CD14-positive monocyte (primary cell): ENCODE measurements around the gene SF3B4. TPM values are rescaled to one million over a fixed set of nuclear protein-coding genes. Genes with fewer than 3 reads are reported as not detected.
"Not testable (repeated sequence)": the region's sequence is repeated elsewhere in the genome, so short reads cannot be mapped to it uniquely, and the experiment has no call there.

ENCODE experiments used
- DNase-seq, 3 donors: peaks; one replicate each; pipeline ENCODE4 v3.0.0-alpha.2; 2011 to 2022
- H2AFZ ChIP-seq: 2 replicates; pipeline ENCODE4 v1.6.0; 2012; ENCODE audit warnings: mild to moderate bottlenecking, low read depth, low read length, inconsistent platforms; ENCODE audit not compliant: insufficient read depth, poor library complexity, severe bottlenecking
- H3K27ac ChIP-seq, 2 donors: 1 replicate in 1 of 2; 2 replicates in 1 of 2; pipeline ENCODE4 v1.5.1; 2012 to 2013; ENCODE audit warnings: low read length in 2 of 2, control low read depth in 1 of 2, inconsistent platforms in 1 of 2, low read depth in 1 of 2, mild to moderate bottlenecking in 1 of 2
- H3K27me3 ChIP-seq, 2 donors: one replicate each; pipeline versions ENCODE4 v1.6.0 to v1.6.1; 2011 to 2013; ENCODE audit warnings: low read length in 2 of 2; ENCODE audit not compliant: control insufficient read depth in 2 of 2, insufficient read depth in 2 of 2
- H3K36me3 ChIP-seq, 2 donors: replicated peaks in 1 of 2; 1 replicate in 1 of 2; 2 replicates in 1 of 2; pipeline versions ENCODE4 v1.5.1 to v1.6.1; 2012 to 2013; ENCODE audit warnings: low read length in 2 of 2, control low read depth in 1 of 2, inconsistent platforms in 1 of 2, mild to moderate bottlenecking in 1 of 2; ENCODE audit not compliant: insufficient read depth in 2 of 2, control insufficient read depth in 1 of 2
- H3K4me1 ChIP-seq, 2 donors: 1 replicate in 1 of 2; 2 replicates in 1 of 2; pipeline versions ENCODE4 v1.5.1 to v1.6.1; 2012 to 2013; ENCODE audit warnings: low read length in 2 of 2, control low read depth in 1 of 2, inconsistent platforms in 1 of 2, mild to moderate bottlenecking in 1 of 2, moderate library complexity in 1 of 2; ENCODE audit not compliant: insufficient read depth in 2 of 2, control insufficient read depth in 1 of 2
- H3K4me2 ChIP-seq: replicated peaks from 2 replicates; pipeline ENCODE3; 2012; ENCODE audit warnings: low read length, moderate library complexity, mild to moderate bottlenecking; ENCODE audit not compliant: poor library complexity, severe bottlenecking; ENCODE audit errors: extremely low read depth
- H3K4me3 ChIP-seq, 3 experiments: fragments of 200-600 bp in 1 of 3; sonication (generic) in 1 of 3; replicated peaks in 1 of 3; 1 replicate in 2 of 3; 2 replicates in 1 of 3; pipeline ENCODE4 v1.5.1; 2011 to 2013; ENCODE audit warnings: low read length in 3 of 3, mild to moderate bottlenecking in 3 of 3, control low read depth in 2 of 3, low read depth in 2 of 3, inconsistent platforms in 1 of 3, moderate library complexity in 1 of 3
- H3K79me2 ChIP-seq: 2 replicates; pipeline ENCODE4 v1.6.0; 2012; ENCODE audit warnings: mild to moderate bottlenecking, control low read depth, inconsistent platforms, low read length, moderate library complexity; ENCODE audit not compliant: insufficient read depth
- H3K9ac ChIP-seq: 2 replicates; pipeline ENCODE4 v1.6.0; 2017; ENCODE audit warnings: low read length, mild to moderate bottlenecking; ENCODE audit not compliant: insufficient read depth, poor library complexity, severe bottlenecking
- H3K9me3 ChIP-seq, 2 donors: replicated peaks in 1 of 2; 1 replicate in 1 of 2; 2 replicates in 1 of 2; pipeline versions ENCODE4 v1.5.1 to v1.6.1; 2012 to 2013; ENCODE audit warnings: low read length in 2 of 2, control low read depth in 1 of 2; ENCODE audit not compliant: control insufficient read depth in 1 of 2, insufficient read depth in 1 of 2
- H4K20me1 ChIP-seq: 2 replicates; pipeline ENCODE4 v1.6.0; 2012; ENCODE audit warnings: mild to moderate bottlenecking, low read length, control low read depth, moderate library complexity; ENCODE audit not compliant: insufficient read depth
- H3K27ac Mint-ChIP-seq, 7 donors: one replicate each; pipeline ENCODE4 v1.8.0; 2020; ENCODE audit warnings: mild to moderate bottlenecking in 7 of 7, mixed read lengths in 7 of 7, moderate library complexity in 6 of 7, inconsistent platforms in 2 of 7
- H3K27me3 Mint-ChIP-seq, 3 donors: one replicate each; pipeline ENCODE4 v1.8.0; 2021 to 2022; ENCODE audit warnings: low read depth in 3 of 3, mild to moderate bottlenecking in 3 of 3, mixed read lengths in 3 of 3, moderate library complexity in 3 of 3, inconsistent platforms in 1 of 3
- H3K36me3 Mint-ChIP-seq, 2 donors: one replicate each; pipeline ENCODE4 v1.8.0; 2020; ENCODE audit warnings: mixed read lengths in 2 of 2, inconsistent platforms in 1 of 2, mild to moderate bottlenecking in 1 of 2
- H3K4me1 Mint-ChIP-seq: one replicate; pipeline ENCODE4 v1.8.0; 2020; ENCODE audit warnings: mild to moderate bottlenecking, mixed read lengths
- H3K4me3 Mint-ChIP-seq, 2 donors: one replicate each; pipeline ENCODE4 v1.8.0; 2020; ENCODE audit warnings: mild to moderate bottlenecking in 2 of 2, mixed read lengths in 2 of 2, moderate library complexity in 1 of 2
- H3K9me3 Mint-ChIP-seq, 7 donors: one replicate each; pipeline ENCODE4 v1.8.0; 2020 to 2022; ENCODE audit warnings: mixed read lengths in 7 of 7, mild to moderate bottlenecking in 6 of 7, moderate library complexity in 6 of 7, inconsistent platforms in 2 of 7
- CTCF ChIP-seq: fragments of 200-600 bp; IDR thresholded peaks from one replicate; pipeline ENCODE4 v1.8.0; 2022; ENCODE audit warnings: antibody characterized with exemption, mild to moderate bottlenecking
- WGBS: methylation state at CpG from one replicate; pipeline ENCODE4 v1.1.5; 2013; ENCODE audit warnings: missing lambda C conversion rate; ENCODE audit not compliant: insufficient coverage; 5-methylcytosine and 5-hydroxymethylcytosine counted together
- intact Hi-C, 2 donors: fragments of 100-400 bp; cut with micrococcal nuclease; formaldehyde crosslinking; loops; one replicate each; pipeline versions ENCODE4 v1.15.0 to v1.15.1; 2023
- polyA plus RNA-seq, 3 donors: library from polyadenylated mRNA; depleted of rRNA in 1 of 3; unstranded in 2 of 3; stranded (reverse) in 1 of 3; fragments of 300-500 nt in 2 of 3; fragments of >200 nt in 1 of 3; fragmentation: Illumina TruSeq in 2 of 3; gene quantifications; 1 replicate in 2 of 3; 2 replicates in 1 of 3; pipeline ENCODE4 v1.2.3, GENCODE V29; 2012 to 2021

Gene SF3B4
- polyA plus RNA-seq, 3 donors: 52.2 to 78.6 (median 64.6) TPM

GRCh38 chr1:149962736-149963135 lies 35.1 kb upstream of the SF3B4 start:
- peaks cover 0 to 2% of the 10 kb centered on the region in 2 donors for H3K36me3 Mint-ChIP-seq
- no peak for DNase-seq
- H4K20me1 ChIP-seq: no peaks in the 10 kb centered on the region
- no peaks in the 10 kb centered on the region for H3K79me2 ChIP-seq
- H3K27me3 Mint-ChIP-seq: peaks cover 38 to 64% (median 62%) of the 10 kb centered on the region in 3 donors
- peak overlapping the region in 1 of 2 donors; percentile 27 for H3K4me3 Mint-ChIP-seq
- no peak overlapping the region for H3K27ac ChIP-seq
- intact Hi-C loops: loop anchor here in 1 of 2 donors (10.0 kb wide), 1 partner anchor 202 kb away; no protein-coding TSS in a partner anchor
- no peak overlapping the region for H3K4me2 ChIP-seq
- peaks cover 0 to 6% (median 4%) of the 10 kb centered on the region in 7 donors for H3K9me3 Mint-ChIP-seq
- no peaks in the 10 kb centered on the region for H3K36me3 ChIP-seq
- 100% methylated on average over 1 of the region's 2 CpGs for WGBS
- no peak overlapping the region for H2AFZ ChIP-seq
- H3K27me3 ChIP-seq: peaks cover 44 to 67% of the 10 kb centered on the region in 2 donors
- H3K27ac Mint-ChIP-seq: peak overlapping the region in 2 of 7 donors; percentile 17 to 55
- H3K4me1 Mint-ChIP-seq: peaks cover 13% of the 10 kb centered on the region
- no peak for TF ChIP-seq CTCF
- H3K4me3 ChIP-seq: no peak overlapping the region
- H3K9me3 ChIP-seq: peaks cover 0 to 2% of the 10 kb centered on the region in 2 donors
- no peak overlapping the region for H3K9ac ChIP-seq
- H3K4me1 ChIP-seq: peaks cover 8 to 9% of the 10 kb centered on the region in 2 donors

GRCh38 chr1:149962039-149962647 lies 34.5 kb upstream of the SF3B4 start:
- no peak overlapping the region for H3K9ac ChIP-seq
- peaks cover 11% of the 10 kb centered on the region for H3K4me1 Mint-ChIP-seq
- H3K4me3 ChIP-seq: no peak overlapping the region
- no peaks in the 10 kb centered on the region for H4K20me1 ChIP-seq
- no peaks in the 10 kb centered on the region for H3K79me2 ChIP-seq
- intact Hi-C loops: loop anchor here in 1 of 2 donors (10.0 kb wide), 1 partner anchor 203 kb away; no protein-coding TSS in a partner anchor
- DNase-seq: peak; percentile 69 to 81 (median 80)
- H3K4me3 Mint-ChIP-seq: no peak overlapping the region
- H2AFZ ChIP-seq: no peak overlapping the region
- H3K36me3 Mint-ChIP-seq: peaks cover 0 to 2% of the 10 kb centered on the region in 2 donors
- H3K9me3 ChIP-seq: peaks cover 0 to 5% of the 10 kb centered on the region in 2 donors
- peaks cover 38 to 62% of the 10 kb centered on the region in 2 donors for H3K27me3 ChIP-seq
- no peak overlapping the region for H3K27ac ChIP-seq
- no peaks in the 10 kb centered on the region for H3K36me3 ChIP-seq
- H3K9me3 Mint-ChIP-seq: peaks cover 0 to 9% (median 7%) of the 10 kb centered on the region in 7 donors
- no peak overlapping the region for H3K4me2 ChIP-seq
- H3K27ac Mint-ChIP-seq: no peak overlapping the region
- H3K4me1 ChIP-seq: peaks cover 8 to 9% of the 10 kb centered on the region in 2 donors
- TF ChIP-seq CTCF: peak; percentile 88
- WGBS: 0% methylated on average over 1 of the region's 3 CpGs
- peaks cover 38 to 63% (median 59%) of the 10 kb centered on the region in 3 donors for H3K27me3 Mint-ChIP-seq

DNA sequence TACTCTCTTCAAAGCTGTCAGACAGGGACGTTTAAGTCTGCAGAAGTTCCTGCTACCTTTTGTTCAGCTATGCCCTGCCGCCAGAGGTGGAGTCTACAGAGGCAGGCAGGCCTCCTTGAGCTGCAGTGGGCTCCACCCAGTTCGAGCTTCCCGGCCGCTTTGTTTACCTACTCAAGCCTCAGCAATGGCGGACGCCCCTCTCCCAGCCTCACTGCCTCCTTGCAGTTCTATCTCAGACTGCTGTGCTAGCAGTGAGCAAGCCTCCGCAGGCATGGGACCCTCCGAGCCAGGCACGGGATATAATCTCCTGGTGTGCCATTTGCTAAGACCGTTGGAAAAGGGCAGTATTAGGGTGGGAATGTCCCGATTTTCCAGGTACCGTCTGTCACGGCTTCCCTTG lies 29.9 kb upstream of the SF3B4 start:
- H4K20me1 ChIP-seq, H3K9ac ChIP-seq, H3K4me1 ChIP-seq, H3K27ac ChIP-seq, H3K79me2 ChIP-seq, H3K4me3 ChIP-seq, H3K4me1 Mint-ChIP-seq, H3K4me2 ChIP-seq, H2AFZ ChIP-seq, H3K9me3 ChIP-seq, H3K36me3 Mint-ChIP-seq, DNase-seq, intact Hi-C loops, H3K27ac Mint-ChIP-seq, H3K36me3 ChIP-seq: not testable (repeated sequence)
- Mint-ChIP-seq H3K4me3 (peak overlapping the region in 1 of 2 donors; percentile 56), H3K9me3 (peaks cover 0 to 13% (median 8%) of the 10 kb centered on the region in 7 donors), H3K27me3 (peaks cover 36 to 66% (median 61%) of the 10 kb centered on the region in 3 donors)
- peaks cover 4 to 17% of the 10 kb centered on the region in 2 donors for H3K27me3 ChIP-seq
- 96% methylated on average over 6 of the region's 14 CpGs for WGBS
